ENCODE data around the gene MAP4.

- TF ChIP-seq POLR2A (IDR thresholded peaks at IDR 0.05) = no peak
- no peak for TF ChIP-seq CTCF (IDR thresholded peaks at IDR 0.05 in 8 of 11, conservative IDR thresholded peaks at IDR 0.05 in 3 of 11)
- TF ChIP-seq POLR2AphosphoS5 (IDR thresholded peaks at IDR 0.05) = no peak
Measured at GRCh38 chr3:47979070-47979469, 37.1 kb downstream of the MAP4 start.
